Measurements from ENCODE around the gene PTPRG.

The PTPRG gene

GRCh38 chr3:62319570-62320243 lies 758.3 kb downstream of the PTPRG start:
- DNase-seq: no peak

GRCh38 chr3:62323241-62323640 lies 761.9 kb downstream of the PTPRG start:
- DNase-seq: no peak

DNA sequence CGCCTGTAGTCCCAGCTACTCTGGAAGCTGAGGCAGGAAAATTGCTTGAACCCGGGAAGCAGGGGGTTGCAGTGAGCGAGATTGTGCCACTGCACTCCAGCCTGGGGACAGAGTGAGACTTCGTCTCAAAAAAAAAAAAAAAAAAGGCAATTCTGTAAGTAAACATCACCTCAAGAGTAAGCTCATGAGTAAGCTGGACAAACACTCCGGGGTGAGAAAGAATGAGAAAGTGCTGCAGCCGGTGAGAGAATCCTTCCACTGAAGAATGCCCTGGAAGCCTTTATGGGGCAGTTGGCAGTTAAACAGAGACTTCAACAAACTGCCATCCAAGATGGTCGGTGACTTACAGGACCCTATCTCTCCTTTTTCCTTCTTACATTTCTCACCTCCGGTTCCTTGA lies 764.5 kb downstream of the PTPRG start:
- DNase-seq: no peak

- no peak for DNase-seq
Observed at GRCh38 chr3:62329971-62330370, 768.6 kb downstream of the PTPRG start.

GRCh38 chr3:62332017-62332416 lies 770.6 kb downstream of the PTPRG start:
- no peak for DNase-seq

- DNase-seq: no peak
Observed at GRCh38 chr3:62332835-62333244, 771.5 kb downstream of the PTPRG start.

DNA sequence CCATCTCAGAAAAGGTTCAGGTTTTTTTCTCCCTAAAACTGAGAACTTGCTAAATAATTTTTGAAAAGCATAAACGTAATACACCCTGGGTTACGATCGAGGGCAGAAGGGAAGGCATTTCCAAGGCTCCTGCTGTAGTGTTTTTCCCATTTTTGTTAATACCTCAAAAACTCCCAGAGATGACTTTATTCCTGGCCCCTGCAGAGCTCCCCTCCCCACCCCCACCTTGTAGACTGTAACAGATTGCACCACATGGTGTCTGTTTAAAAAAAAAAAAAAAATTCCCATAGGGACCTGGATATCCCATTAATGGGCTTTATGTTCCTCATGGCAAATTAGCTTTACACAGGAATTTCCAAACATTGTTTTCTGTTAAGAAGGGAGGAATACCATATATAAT lies 773.8 kb downstream of the PTPRG start:
- no peak for DNase-seq

GRCh38 chr3:62343755-62344154 lies 782.4 kb downstream of the PTPRG start:
- DNase-seq: no peak

Data from activated CD4-positive, CD25-positive, alpha-beta regulatory T cell (primary cell).